HG02884 (cell line): Measurements from ENCODE around the gene INPP4B.

ENCODE experiments used
- ATAC-seq: cut with Tn5 transposase; IDR thresholded peaks from one replicate; pipeline ENCODE4 v1.9.1; 2021; ENCODE audit warnings: mild to moderate bottlenecking, moderate library complexity; ENCODE audit not compliant: unreplicated experiment

The INPP4B gene

GRCh38 chr4:142383800-142384470, 462.2 kb downstream of the INPP4B start:
- no peak for ATAC-seq

GRCh38 chr4:142383354-142383753, 462.7 kb downstream of the INPP4B start:
- ATAC-seq, result no peak

- no peak for ATAC-seq
Observed at GRCh38 chr4:142380052-142380602, 466.0 kb downstream of the INPP4B start.

DNA sequence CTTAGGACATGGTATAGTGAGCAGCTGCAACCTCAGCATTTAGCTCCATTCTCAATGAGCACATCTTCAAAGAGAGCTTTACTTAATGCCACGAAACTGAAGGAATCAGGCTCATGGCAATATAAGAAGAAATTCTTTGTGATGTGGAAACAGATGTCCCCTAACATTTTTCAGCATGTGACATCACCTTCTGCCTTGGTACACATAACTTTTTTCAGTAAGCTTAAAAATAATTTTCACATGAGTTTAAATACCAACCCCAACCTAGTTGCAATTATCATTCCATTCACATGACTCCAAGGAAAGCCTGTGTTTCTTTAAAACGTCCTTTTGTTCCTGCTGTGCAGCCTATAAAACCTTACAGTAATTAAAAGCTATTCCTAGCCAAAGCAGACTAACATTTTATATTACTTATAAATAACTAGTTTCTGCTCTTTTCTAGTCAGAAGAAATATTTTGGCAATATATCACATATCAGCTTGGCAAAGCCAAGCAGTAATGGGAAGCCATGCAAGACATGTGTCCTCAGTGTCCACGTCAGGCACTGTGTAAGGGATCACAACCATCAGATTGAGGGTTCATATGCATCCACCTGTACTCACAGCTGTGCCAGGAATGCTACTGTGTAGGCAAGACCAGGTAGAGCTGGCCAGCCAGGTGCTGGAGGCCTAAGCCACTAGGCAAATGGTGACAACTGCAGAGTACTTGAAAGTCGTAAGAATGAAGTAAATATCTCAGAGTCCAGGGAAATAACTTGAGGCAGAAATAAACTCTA, 466.6 kb downstream of the INPP4B start:
- no peak for ATAC-seq

DNA sequence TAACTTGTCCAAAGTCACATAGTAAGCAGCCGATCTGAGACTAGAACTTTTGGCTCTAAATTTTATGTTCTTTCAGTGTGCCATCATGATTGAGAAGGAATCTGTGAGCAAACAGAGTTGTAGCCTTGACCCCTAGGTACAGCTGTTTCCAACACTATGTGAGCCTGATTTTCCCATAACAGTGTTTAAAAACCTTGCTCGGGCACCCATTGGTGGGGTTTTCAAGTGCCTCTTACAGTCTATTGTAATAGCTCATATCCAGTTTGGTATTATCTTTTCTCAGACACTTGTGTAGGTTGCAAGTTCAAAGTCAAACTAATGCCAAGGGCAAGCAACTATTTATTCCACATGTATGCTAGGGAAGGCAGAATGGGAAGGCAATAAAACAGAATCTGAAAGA, 467.9 kb downstream of the INPP4B start:
- ATAC-seq, result no peak

- ATAC-seq, result peak; percentile 67
Observed at GRCh38 chr4:142377342-142378091, 468.6 kb downstream of the INPP4B start.

GRCh38 chr4:142376204-142376603, 469.9 kb downstream of the INPP4B start:
- ATAC-seq, result no peak

DNA sequence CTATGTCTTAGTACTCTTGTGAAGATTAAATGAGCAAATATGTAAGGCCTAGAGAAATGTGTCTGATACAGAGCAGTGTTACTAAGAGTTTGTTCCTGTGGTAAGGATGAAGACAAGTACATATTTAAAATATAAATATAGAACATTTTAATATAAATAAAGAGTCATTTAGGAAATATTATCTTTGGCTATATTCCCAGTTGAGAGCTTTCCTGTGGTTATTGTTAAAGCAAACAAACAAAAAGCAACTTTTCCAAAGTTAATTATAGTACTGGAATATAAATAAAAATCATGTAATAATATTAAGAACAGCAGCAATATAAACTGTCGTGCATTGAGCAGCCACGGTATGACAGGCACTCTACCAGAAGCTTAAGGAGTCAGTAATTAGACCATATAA, 472.5 kb downstream of the INPP4B start:
- ATAC-seq, result no peak

DNA sequence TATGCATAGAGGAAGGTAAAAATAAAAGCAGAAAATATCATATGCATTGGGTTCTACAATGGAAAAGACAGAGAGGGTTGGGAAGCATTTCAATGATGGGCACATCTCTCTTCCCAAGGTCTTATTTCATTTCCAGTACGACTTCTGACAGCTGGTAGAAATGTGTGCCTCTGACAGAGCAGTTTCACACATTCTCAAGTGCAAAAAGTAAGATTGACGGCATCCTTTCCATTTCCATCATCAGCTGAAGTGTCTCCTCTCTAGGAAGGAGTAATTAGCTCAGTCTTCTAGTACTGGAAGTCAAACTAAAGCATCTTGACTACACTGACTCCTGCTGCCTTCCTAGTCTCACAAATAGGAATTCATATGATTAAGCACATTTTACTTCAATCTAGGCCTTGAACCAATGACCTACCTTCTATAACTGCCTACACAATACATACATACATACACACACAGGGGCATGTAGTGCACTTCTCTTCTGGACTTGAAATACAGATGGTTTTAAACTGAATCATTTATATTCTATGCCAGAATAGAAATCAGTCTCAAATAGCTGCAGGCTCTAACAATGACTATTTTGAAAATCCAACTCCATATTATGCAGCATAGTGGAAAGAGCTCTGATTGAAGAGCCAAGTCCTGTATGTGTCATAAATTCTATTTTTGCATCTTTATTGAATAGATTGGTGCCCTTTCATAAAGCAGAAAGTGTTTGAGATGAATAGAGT, 473.4 kb downstream of the INPP4B start:
- no peak for ATAC-seq

DNA sequence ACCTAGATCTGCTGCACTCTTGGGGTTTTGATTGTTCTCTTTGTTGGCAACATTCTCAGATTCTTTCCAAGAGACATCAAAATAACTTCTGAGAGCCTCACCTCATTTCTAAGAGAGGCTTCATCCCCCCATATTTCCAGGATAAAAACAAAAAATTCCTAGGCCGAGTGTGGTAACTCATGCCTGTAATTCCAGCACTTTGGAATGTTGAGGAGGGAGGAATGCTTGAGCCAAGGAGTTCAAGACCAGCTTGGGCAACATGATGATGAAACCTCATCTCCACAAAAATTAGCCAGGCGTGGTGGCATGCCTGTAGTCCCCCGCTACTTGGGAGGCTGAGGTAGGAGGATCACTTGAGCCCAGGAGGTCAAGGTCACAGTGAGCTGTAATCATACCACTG, 477.0 kb downstream of the INPP4B start:
- ATAC-seq, result no peak

DNA sequence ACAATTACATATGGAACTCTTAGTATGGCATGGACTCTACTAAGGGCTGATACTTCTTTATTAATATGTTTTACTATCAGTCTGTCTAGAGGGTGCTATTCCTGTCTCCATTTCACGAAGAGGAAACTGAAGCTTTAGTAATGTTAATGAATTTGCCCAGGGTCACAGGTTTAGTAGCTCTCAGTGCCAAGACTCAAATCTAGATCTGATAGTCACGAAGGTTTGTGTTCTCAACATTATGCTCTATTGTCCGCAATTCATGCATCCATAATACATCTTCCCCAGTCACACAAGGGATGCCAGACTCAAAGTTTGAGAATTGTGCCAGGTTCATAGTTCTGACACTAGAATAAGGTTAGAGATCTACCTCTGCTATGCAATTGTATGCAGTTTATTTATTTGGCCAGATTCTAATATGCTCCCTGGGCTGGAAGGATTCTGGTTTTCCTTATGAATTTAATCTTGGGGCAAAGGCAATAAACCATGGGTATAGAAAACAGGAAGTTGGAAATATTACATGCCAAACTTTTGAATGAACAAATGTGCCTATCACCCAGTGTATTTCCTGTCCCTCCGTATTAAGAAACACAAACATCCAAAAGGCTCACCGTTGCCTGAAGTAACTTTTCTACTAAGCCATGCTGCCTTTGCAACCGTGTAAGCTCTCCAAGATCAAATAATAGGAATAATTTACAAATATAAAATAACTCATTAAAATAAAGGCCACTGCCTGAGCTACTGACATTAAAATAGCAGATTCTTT, 478.5 kb downstream of the INPP4B start:
- ATAC-seq, result no peak

DNA sequence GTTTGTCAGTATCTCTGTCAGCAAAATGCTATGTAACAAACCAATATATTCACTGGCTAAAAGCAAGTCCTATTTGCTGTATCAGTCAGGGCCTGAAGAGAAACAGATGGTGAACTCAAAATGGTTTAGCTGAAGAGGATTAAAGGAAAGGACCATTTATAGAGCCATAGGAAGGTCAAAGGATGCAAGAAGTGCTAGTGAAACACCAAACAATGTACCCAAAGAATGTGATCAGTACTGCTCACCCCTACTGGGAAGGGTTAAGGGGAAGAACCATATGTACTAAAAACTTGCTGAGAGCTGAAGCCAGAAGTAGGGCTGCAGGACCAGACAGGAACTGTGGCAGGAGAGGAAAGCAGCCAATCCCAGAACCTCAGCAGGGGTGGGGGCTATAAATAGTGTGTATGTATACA, 479.3 kb downstream of the INPP4B start:
- no peak for ATAC-seq

- no peak for ATAC-seq
Observed at GRCh38 chr4:142365391-142365790, 480.7 kb downstream of the INPP4B start.

DNA sequence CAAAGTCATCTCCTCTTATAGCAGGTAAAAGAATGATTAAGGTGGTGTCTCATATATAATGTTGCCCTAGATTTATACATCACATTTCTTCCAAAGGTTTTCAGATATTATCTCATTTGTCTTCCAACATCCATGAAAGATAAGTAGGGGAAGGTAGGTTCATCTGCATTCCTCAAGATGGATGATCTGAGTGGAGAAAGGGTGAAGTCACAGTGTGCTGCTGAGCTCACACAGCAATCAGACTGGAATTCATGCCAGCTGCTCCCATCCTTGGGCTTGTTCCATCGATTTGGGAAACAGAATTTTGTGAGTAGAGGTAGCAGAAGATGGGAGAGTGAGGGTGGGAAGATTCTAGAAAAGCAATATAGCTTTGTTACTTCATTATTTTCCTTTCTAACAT, 482.4 kb downstream of the INPP4B start:
- ATAC-seq, result no peak

DNA sequence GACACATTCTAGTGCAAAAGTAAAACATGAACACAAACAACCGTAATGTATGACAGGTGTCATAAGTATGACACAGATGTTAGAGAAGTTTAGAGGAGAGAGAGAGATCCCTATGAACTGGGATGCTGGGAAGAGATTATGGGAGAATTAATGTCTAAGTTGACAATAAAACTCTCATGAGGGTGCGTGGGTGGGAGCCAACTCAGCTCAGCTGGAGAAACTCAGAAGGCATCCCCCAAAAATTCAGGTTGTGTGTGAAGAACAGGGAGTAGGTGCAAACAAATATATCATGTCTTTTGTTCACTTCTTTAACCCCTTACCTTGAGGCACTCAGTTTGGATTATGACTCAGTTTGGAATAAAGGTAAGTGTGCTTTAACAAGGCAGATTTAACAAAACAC, 484.1 kb downstream of the INPP4B start:
- ATAC-seq, result no peak

DNA sequence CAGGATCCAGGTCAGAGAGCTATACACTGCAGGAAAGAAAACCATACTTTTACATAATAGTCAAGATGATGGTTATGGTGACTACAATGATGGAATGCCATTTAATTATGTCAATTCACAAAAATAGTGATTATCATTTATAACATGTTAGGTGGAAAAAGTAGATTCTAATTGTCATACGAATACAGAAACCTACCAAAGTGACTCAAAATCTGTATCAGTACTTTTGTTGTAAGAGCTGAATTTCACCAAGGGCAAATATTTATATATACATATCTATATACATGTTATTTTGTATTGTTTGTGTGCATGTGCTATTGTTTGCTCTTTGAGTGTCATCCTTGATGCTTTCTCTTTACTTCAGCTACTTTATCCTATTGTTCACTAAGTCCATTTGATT, 485.4 kb downstream of the INPP4B start:
- no peak for ATAC-seq

GRCh38 chr4:142358656-142359055, 487.4 kb downstream of the INPP4B start:
- ATAC-seq, result no peak

DNA sequence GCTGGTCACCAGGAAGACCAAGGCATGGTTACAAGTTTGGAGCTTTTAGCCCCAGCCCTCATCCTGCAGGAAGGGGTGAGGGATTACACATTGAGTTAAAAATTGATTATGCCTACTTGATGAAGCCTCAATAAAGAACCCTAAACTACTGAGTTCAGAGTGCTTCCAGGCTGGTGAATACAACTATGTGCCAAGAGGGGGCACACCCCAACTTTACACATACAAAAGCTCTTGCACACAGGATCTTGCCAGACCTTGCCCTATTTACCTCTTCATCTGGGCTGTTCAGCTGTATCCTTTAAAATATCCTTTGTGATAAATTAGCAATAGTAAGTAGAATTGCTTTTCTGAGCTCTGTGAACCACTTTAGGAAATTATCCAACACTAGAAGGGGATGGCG, 489.3 kb downstream of the INPP4B start:
- ATAC-seq, result no peak

DNA sequence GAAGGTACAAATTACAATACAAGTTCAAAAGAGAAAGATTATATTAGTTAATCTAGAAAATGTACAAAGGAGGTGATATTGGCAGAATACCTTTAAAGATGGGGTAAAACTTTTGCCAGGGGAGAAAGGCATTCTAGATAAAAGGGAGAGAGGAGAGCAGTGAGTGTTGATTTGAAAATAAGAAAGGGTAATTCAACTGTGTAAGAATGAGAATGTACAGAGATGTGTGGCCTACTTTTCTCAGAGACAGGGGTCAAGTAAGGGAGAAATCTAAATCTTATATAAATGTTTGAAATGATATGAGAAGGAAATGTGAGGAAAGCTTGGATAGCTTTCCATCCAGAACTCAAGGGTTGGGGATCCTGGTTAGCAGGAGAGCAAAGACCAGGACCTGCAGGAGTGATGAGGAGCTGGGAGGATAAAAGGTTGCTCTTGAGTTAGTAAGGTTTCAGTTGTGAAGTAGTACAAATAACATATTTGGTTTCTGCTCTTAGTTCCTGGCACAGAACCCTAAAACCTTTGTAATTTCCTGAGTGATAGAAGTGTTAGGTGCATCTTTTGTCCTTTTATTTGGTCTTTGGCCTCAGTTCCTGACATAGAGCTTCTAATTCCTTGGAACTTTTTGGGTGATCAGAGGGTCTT, 489.9 kb downstream of the INPP4B start:
- no peak for ATAC-seq
